HepG2 (cell line): Measurements from ENCODE around the gene LTB4R2. TPM values are rescaled to one million over a fixed set of nuclear protein-coding genes. Genes with fewer than 3 reads are reported as not detected.

Source experiments
- CEBPG ChIP-seq: IDR thresholded peaks from 2 replicates; pipeline ENCODE4 v1.6.1; 2016
- GABPB1 ChIP-seq: IDR thresholded peaks from 2 replicates; pipeline ENCODE4 v1.6.1; 2016; ENCODE audit warnings: mild to moderate bottlenecking, missing genetic modification reagents, moderate library complexity, missing compliant biosample characterization
- GATAD2A ChIP-seq: IDR thresholded peaks from 2 replicates; pipeline ENCODE4 v1.6.1; 2016
- HNRNPL ChIP-seq: fragments of 200-400 bp; formaldehyde crosslinking; IDR thresholded peaks from 2 replicates; pipeline ENCODE4 v1.6.1; 2017; ENCODE audit warnings: mild to moderate bottlenecking, low read depth, low read length
- MIER3 ChIP-seq: IDR thresholded peaks from 2 replicates; pipeline ENCODE4 v1.6.1; 2016; ENCODE audit warnings: missing compliant biosample characterization, borderline replicate concordance
- ZNF138 ChIP-seq: sonication (generic); formaldehyde crosslinking; IDR thresholded peaks from 2 replicates; pipeline ENCODE4 v1.5.0; 2020; ENCODE audit warnings: mild to moderate bottlenecking, low read depth, missing genetic modification reagents
- ZNF224 ChIP-seq: sonication (generic); formaldehyde crosslinking; IDR thresholded peaks from 2 replicates; pipeline ENCODE4 v1.5.0; 2020; ENCODE audit warnings: mild to moderate bottlenecking, missing genetic modification reagents
- ZNF326 ChIP-seq: sonication (generic); formaldehyde crosslinking; IDR thresholded peaks from 2 replicates; pipeline ENCODE4 v1.4.0; 2020; ENCODE audit warnings: missing genetic modification reagents, borderline replicate concordance
- ZNF546 ChIP-seq: sonication (generic); formaldehyde crosslinking; conservative IDR thresholded peaks from 2 replicates; pipeline ENCODE4 v1.8.1; 2023; ENCODE audit warnings: mild to moderate bottlenecking, missing genetic modification reagents
- ZNF607 ChIP-seq: sonication (generic); formaldehyde crosslinking; IDR thresholded peaks from 2 replicates; pipeline ENCODE4 v1.5.1; 2020; ENCODE audit warnings: missing genetic modification reagents, mild to moderate bottlenecking, borderline replicate concordance
- ZNF737 ChIP-seq: sonication (generic); formaldehyde crosslinking; IDR thresholded peaks from 2 replicates; pipeline ENCODE4 v1.5.0; 2020; ENCODE audit warnings: missing genetic modification reagents, mild to moderate bottlenecking, borderline replicate concordance
- polyA plus RNA-seq, 8 experiments: library from polyadenylated mRNA; depleted of rRNA in 3 of 8; stranded (reverse) in 7 of 8; unstranded in 1 of 8; fragments of >200 nt; fragmentation: Illumina TruSeq in 4 of 8; extraction: Trizol in 4 of 8; gene quantifications; 2 replicates each; pipeline versions ENCODE4 v1.2.1 to v1.2.3, GENCODE V29; 2011 to 2016; ENCODE audit warnings: low read depth in 4 of 8, missing spikeins in 1 of 8, mixed read lengths in 1 of 8; ENCODE audit not compliant: insufficient read depth in 1 of 8
- total RNA-seq, 5 experiments: library from RNA; depleted of rRNA; stranded (reverse); fragments of >200 nt; fragmentation: Illumina TruSeq; extraction: Trizol; gene quantifications; 2 replicates each; pipeline ENCODE4 v1.2.3, GENCODE V29; 2016; ENCODE audit warnings: low read depth in 1 of 5
- TF ChIP-seq, protein P1 (sequence below): sonication (generic); formaldehyde crosslinking; IDR thresholded peaks from 2 replicates; pipeline ENCODE4 v1.8.1; 2023; ENCODE audit warnings: mild to moderate bottlenecking, missing genetic modification reagents
- TF ChIP-seq, protein P2 (sequence below): IDR thresholded peaks from 2 replicates; pipeline ENCODE4 v1.4.0; 2020; ENCODE audit warnings: mild to moderate bottlenecking, missing genetic modification reagents

Gene LTB4R2
- total and polyA plus RNA-seq, 2 of the 13 experiments (the other 11 are each of a cell fraction or from before 2014, with no cell fraction given), result 3.9 to 6.9 TPM

DNA sequence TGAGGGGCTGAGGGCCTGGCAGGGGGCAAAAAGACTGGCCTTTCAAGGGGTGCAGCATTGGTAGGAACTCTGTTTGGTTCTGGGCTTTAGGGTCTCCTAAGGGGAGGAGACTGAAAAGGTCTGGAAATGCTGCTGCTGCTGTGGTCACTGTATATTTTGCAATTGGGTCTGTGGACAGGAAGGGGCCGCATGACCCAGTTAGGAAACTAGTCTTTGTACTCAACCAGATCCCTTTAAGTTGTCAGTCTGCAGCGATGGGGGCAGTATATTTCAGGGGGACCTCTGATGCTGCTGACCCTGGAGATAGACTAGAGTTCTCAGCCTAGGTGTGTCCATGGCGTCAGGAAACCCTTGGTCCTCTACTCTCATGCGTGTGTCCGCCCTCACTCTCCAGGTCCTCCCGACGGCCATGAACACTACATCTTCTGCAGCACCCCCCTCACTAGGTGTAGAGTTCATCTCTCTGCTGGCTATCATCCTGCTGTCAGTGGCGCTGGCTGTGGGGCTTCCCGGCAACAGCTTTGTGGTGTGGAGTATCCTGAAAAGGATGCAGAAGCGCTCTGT is 5.4 kb downstream of the LTB4R2 start (continued):
- TF ChIP-seq ZNF737 (CRISPR knock-in tag) (peak; percentile 94; the same call in 1 of the 2 replicates), MIER3 (CRISPR knock-in tag) (0 out of 2 replicates have a peak, but pooled peaks have one; percentile 16), HNRNPL (no peak), CEBPG (CRISPR knock-in tag) (peak; percentile 68), ZNF326 (CRISPR knock-in tag) (peak; percentile 82; the same call in 1 of the 2 replicates), GABPB1 (CRISPR knock-in tag) (no peak), ZNF138 (0 out of 2 replicates have a peak, but pooled peaks have one; percentile 55), ZNF607 (CRISPR knock-in tag) (peak; percentile 12; the same call in 1 of the 2 replicates), ZNF546 (CRISPR knock-in tag) (no peak), ZNF224 (CRISPR knock-in tag) (0 out of 2 replicates have a peak, but pooled peaks have one; percentile 76), GATAD2A (peak; percentile 51; the same call in 1 of the 2 replicates)
- TF ChIP-seq, protein P1, sequence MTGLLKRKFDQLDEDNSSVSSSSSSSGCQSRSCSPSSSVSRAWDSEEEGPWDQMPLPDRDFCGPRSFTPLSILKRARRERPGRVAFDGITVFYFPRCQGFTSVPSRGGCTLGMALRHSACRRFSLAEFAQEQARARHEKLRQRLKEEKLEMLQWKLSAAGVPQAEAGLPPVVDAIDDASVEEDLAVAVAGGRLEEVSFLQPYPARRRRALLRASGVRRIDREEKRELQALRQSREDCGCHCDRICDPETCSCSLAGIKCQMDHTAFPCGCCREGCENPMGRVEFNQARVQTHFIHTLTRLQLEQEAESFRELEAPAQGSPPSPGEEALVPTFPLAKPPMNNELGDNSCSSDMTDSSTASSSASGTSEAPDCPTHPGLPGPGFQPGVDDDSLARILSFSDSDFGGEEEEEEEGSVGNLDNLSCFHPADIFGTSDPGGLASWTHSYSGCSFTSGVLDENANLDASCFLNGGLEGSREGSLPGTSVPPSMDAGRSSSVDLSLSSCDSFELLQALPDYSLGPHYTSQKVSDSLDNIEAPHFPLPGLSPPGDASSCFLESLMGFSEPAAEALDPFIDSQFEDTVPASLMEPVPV (CRISPR knock-in tag), result no peak
- TF ChIP-seq, protein P2, sequence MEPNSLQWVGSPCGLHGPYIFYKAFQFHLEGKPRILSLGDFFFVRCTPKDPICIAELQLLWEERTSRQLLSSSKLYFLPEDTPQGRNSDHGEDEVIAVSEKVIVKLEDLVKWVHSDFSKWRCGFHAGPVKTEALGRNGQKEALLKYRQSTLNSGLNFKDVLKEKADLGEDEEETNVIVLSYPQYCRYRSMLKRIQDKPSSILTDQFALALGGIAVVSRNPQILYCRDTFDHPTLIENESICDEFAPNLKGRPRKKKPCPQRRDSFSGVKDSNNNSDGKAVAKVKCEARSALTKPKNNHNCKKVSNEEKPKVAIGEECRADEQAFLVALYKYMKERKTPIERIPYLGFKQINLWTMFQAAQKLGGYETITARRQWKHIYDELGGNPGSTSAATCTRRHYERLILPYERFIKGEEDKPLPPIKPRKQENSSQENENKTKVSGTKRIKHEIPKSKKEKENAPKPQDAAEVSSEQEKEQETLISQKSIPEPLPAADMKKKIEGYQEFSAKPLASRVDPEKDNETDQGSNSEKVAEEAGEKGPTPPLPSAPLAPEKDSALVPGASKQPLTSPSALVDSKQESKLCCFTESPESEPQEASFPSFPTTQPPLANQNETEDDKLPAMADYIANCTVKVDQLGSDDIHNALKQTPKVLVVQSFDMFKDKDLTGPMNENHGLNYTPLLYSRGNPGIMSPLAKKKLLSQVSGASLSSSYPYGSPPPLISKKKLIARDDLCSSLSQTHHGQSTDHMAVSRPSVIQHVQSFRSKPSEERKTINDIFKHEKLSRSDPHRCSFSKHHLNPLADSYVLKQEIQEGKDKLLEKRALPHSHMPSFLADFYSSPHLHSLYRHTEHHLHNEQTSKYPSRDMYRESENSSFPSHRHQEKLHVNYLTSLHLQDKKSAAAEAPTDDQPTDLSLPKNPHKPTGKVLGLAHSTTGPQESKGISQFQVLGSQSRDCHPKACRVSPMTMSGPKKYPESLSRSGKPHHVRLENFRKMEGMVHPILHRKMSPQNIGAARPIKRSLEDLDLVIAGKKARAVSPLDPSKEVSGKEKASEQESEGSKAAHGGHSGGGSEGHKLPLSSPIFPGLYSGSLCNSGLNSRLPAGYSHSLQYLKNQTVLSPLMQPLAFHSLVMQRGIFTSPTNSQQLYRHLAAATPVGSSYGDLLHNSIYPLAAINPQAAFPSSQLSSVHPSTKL (CRISPR knock-in tag), result 0 out of 2 replicates have a peak, but pooled peaks have one; percentile 25
